Adrenal gland (tissue), 12 donors: ENCODE data around the gene C8G. TPM values are rescaled to one million over a fixed set of nuclear protein-coding genes. Genes with fewer than 3 reads are reported as not detected.

Experiments used
- DNase-seq, 7 donors: peaks; one replicate each; pipeline ENCODE4 v3.0.0-alpha.2; 2019 to 2020
- H3K27ac ChIP-seq, 5 donors: fragments of 200-600 bp; sonication (generic) in 4 of 5; 1 replicate in 3 of 5; 2 replicates in 2 of 5; pipeline versions ENCODE4 v1.5.1 to v1.8.0; 2016 to 2020; ENCODE audit warnings: mild to moderate bottlenecking in 1 of 5
- H3K27me3 ChIP-seq: fragments of 200-600 bp; 2 replicates; pipeline ENCODE4 v1.8.0; 2021
- H3K36me3 ChIP-seq, 2 donors: fragments of 200-600 bp; replicated peaks in 1 of 2; 1 replicate in 1 of 2; 2 replicates in 1 of 2; pipeline versions ENCODE4 v1.5.1 to v1.8.0; 2018 to 2022
- H3K4me1 ChIP-seq, 2 donors: fragments of 200-600 bp; replicated peaks in 1 of 2; 1 replicate in 1 of 2; 2 replicates in 1 of 2; pipeline versions ENCODE4 v1.5.1 to v1.8.0; 2018 to 2021
- H3K4me3 ChIP-seq, 4 donors: fragments of 200-600 bp; sonication (generic) in 3 of 4; one replicate each; pipeline ENCODE4 v1.5.1; 2016 to 2018
- H3K9me3 ChIP-seq, 3 donors: fragments of 200-600 bp; sonication (generic) in 1 of 3; replicated peaks in 1 of 3; 1 replicate in 2 of 3; 2 replicates in 1 of 3; pipeline versions ENCODE4 v1.5.1 to v1.8.0; 2016 to 2021
- CTCF ChIP-seq, 6 experiments: fragments of 450-650 bp in 4 of 6; fragments of 200-600 bp in 2 of 6; sonication (generic) in 1 of 6; IDR thresholded peaks; 1 replicate in 5 of 6; 2 replicates in 1 of 6; pipeline versions ENCODE4 v1.5.1 to v1.8.0; 2016 to 2021; ENCODE audit warnings: antibody characterized with exemption in 6 of 6, mild to moderate bottlenecking in 2 of 6, moderate library complexity in 1 of 6
- POLR2A ChIP-seq, 2 donors: fragments of 450-650 bp; IDR thresholded peaks; one replicate each; pipeline ENCODE4 v1.6.1; 2017; ENCODE audit warnings: antibody characterized with exemption in 2 of 2, mild to moderate bottlenecking in 2 of 2, moderate library complexity in 1 of 2
- WGBS, 4 donors: extraction: QIAGEN DNeasy Blood & Tissue Kit in 2 of 4; methylation state at CpG; one replicate each; pipeline versions ENCODE4 v1.1.5 to v1.1.7; 2013 to 2017; 5-methylcytosine and 5-hydroxymethylcytosine counted together
- intact Hi-C, 2 donors: fragments of 100-400 bp; cut with DNase I; formaldehyde crosslinking; loops; one replicate each; pipeline versions ENCODE4 v1.14.1 to v1.15.0; 2022 to 2023
- polyA plus RNA-seq, 3 donors: library from polyadenylated mRNA; stranded (reverse); fragments of 200-250 nt in 2 of 3; fragments of 350-450 nt in 1 of 3; fragmentation: Illumina TruSeq in 1 of 3; extraction: RNeasy Lipid Tissue Mini Kit (QIAGEN cat#74804) in 1 of 3; gene quantifications; one replicate each; pipeline ENCODE4 v1.2.3, GENCODE V29; 2013 to 2014
- total RNA-seq, 9 donors: library from RNA; depleted of rRNA in 4 of 9; stranded (reverse); fragments of >200 nt in 4 of 9; fragments of 120-200 nt in 1 of 9; fragmentation: NEBNext Ultra II Directional in 1 of 9; extraction: Animal tissue kit (Norgen Biotek cat#: 25700) in 1 of 9; gene quantifications; one replicate each; pipeline versions ENCODE4 v1.1.0 to v1.2.4, GENCODE V29; 2013 to 2023
- donor health status: healthy with polysubstance abuse.
- donor health status: Bipolar disorder and iron deficiency.
- donor health status: DM: yes; HTN: yes; CAD: no.
- donor health status: DM: no; HTN: no; CAD: no.
- donor health status: DM: no; HTN: no; CAD: no.
- donor health status: DM: yes; HTN: yes; CAD: no.

Gene C8G
- total and polyA plus RNA-seq, 12 donors = 0.68 to 5.5 (median 2.2) TPM; not detected in 6

- intact Hi-C loops = loop anchor here in 1 of 2 donors (5.0 kb wide), 1 partner anchor 77 kb away; the partner anchor contains the start of gene ABCA2
- peak overlapping the region in 4 of 5 donors; percentile 72 to 93 (median 87) for H3K27ac ChIP-seq
- WGBS, 4 donors = 27 to 72% (median 39%) methylated on average over 2 to 9 of the region's 9 CpGs
- peak overlapping the region in 2 of 4 donors; percentile 59 to 82 for H3K4me3 ChIP-seq
- no peaks in the 10 kb centered on the region for H3K27me3 ChIP-seq
- no peaks in the 10 kb centered on the region for H3K9me3 ChIP-seq
- H3K4me1 ChIP-seq = peaks cover 14 to 28% of the 10 kb centered on the region in 2 donors
- no peaks in the 10 kb centered on the region for H3K36me3 ChIP-seq
- peak; percentile 45 to 68 (median 60) for DNase-seq
- TF ChIP-seq POLR2A (IDR thresholded peaks at IDR 0.05) (no peak), CTCF (IDR thresholded peaks at IDR 0.05) (no peak)
Measured at GRCh38 chr9:136950656-136951276, 5.7 kb downstream of the C8G start.

- H3K4me1 ChIP-seq = peaks cover 14 to 28% of the 10 kb centered on the region in 2 donors
- WGBS, 4 donors = 40 to 86% (median 55%) methylated on average over 4 to 14 of the region's 14 CpGs
- intact Hi-C loops = loop anchor here in 1 of 2 donors (5.0 kb wide), 1 partner anchor 76 kb away; the partner anchor contains the start of gene ABCA2
- H3K36me3 ChIP-seq = no peaks in the 10 kb centered on the region
- H3K27ac ChIP-seq = peak within 1 kb of the TSS in 2 of 5 donors; percentile 91 to 93
- H3K4me3 ChIP-seq = no peak within 1 kb of the TSS
- DNase-seq = peak in 2 of 7 donors; percentile 42 to 66
- H3K27me3 ChIP-seq = no peaks in the 10 kb centered on the region
- TF ChIP-seq CTCF (IDR thresholded peaks at IDR 0.05) (no peak), POLR2A (IDR thresholded peaks at IDR 0.05) (no peak)
- H3K9me3 ChIP-seq = no peaks in the 10 kb centered on the region
Measured at GRCh38 chr9:136951541-136952320, 6.7 kb downstream of the C8G start, which contains the start of gene LCN12. TSS of gene LCN12 (plus strand) at chr9:136952273. CDS start at chr9:136952328, 55 bp downstream.

GRCh38 chr9:136952321-136952850 is 7.3 kb downstream of the C8G start:
- no peak for TF ChIP-seq CTCF (IDR thresholded peaks at IDR 0.05)
- TF ChIP-seq POLR2A (IDR thresholded peaks at IDR 0.05) = no peak
- DNase-seq = peak in 4 of 7 donors; percentile 53 to 75 (median 68)
- no peaks in the 10 kb centered on the region for H3K9me3 ChIP-seq
- H3K27me3 ChIP-seq = no peaks in the 10 kb centered on the region
- H3K27ac ChIP-seq = peak overlapping the region in 2 of 5 donors; percentile 91 to 93
- H3K36me3 ChIP-seq = no peaks in the 10 kb centered on the region
- 27 to 57% (median 54%) methylated on average over 2 to 15 of the region's 15 CpGs for WGBS, 4 donors
- H3K4me3 ChIP-seq = no peak overlapping the region
- intact Hi-C loops = loop anchor here in 1 of 2 donors (5.0 kb wide), 1 partner anchor 75 kb away; the partner anchor contains the start of gene ABCA2
- H3K4me1 ChIP-seq = peaks cover 14 to 28% of the 10 kb centered on the region in 2 donors
